WTC11 (cell line): ENCODE results near the gene GJE1.

Experiments used
- CREB1 ChIP-seq: sonication (generic); formaldehyde crosslinking; IDR thresholded peaks from 2 replicates; pipeline ENCODE4 v1.8.0; 2023; ENCODE audit warnings: mild to moderate bottlenecking, missing genetic modification reagents
- CTCF ChIP-seq: fragments of 200-600 bp; IDR thresholded peaks from 2 replicates; pipeline ENCODE4 v1.8.0; 2022; ENCODE audit warnings: antibody characterized with exemption
- E2F4 ChIP-seq: sonication (generic); formaldehyde crosslinking; IDR thresholded peaks from 2 replicates; pipeline ENCODE4 v1.8.1; 2022; ENCODE audit warnings: low read depth, mild to moderate bottlenecking, moderate library complexity, missing genetic modification reagents, borderline replicate concordance
- FOXK1 ChIP-seq: sonication (generic); formaldehyde crosslinking; IDR thresholded peaks from 2 replicates; pipeline ENCODE4 v1.8.0; 2022; ENCODE audit warnings: mild to moderate bottlenecking, moderate library complexity, missing genetic modification reagents
- MAX ChIP-seq: sonication (generic); formaldehyde crosslinking; IDR thresholded peaks from 2 replicates; pipeline ENCODE4 v1.8.0; 2022; ENCODE audit warnings: mild to moderate bottlenecking, missing genetic modification reagents
- NR3C1 ChIP-seq: sonication (generic); formaldehyde crosslinking; conservative IDR thresholded peaks from 2 replicates; pipeline ENCODE4 v1.8.1; 2023; ENCODE audit warnings: low read depth, mild to moderate bottlenecking, missing genetic modification reagents
- ZBTB21 ChIP-seq: sonication (generic); formaldehyde crosslinking; IDR thresholded peaks from 2 replicates; pipeline ENCODE4 v1.8.1; 2023; ENCODE audit warnings: mild to moderate bottlenecking, missing genetic modification reagents, borderline replicate concordance
- ZNF263 ChIP-seq: sonication (generic); formaldehyde crosslinking; IDR thresholded peaks from 2 replicates; pipeline ENCODE4 v1.8.1; 2022; ENCODE audit warnings: low read depth, mild to moderate bottlenecking, moderate library complexity, missing genetic modification reagents
- ZNF423 ChIP-seq: fragments of 250-450 bp; sonication (Bioruptor Pico); IDR thresholded peaks from 2 replicates; pipeline ENCODE4 v2.1.2; 2022; ENCODE audit warnings: mild to moderate bottlenecking, moderate library complexity

GRCh38 chr6:142118925-142119324, 13.8 kb upstream of the GJE1 start:
- TF ChIP-seq ZNF423 (CRISPR knock-in tag) (no peak), CTCF (no peak), MAX (no peak), FOXK1 (CRISPR knock-in tag) (no peak), CREB1 (CRISPR knock-in tag) (no peak), ZBTB21 (no peak), E2F4 (CRISPR knock-in tag) (no peak), NR3C1 (CRISPR knock-in tag) (no peak), ZNF263 (no peak)
